ENCODE data around the gene RCVRN. TPM values are rescaled to one million over a fixed set of nuclear protein-coding genes. Genes with fewer than 3 reads are reported as not detected.

RCVRN gene
- total and polyA plus RNA-seq, 2 of the 4 experiments (the other 2 are of a cell fraction), result not detected

- ATAC-seq (ENCODE audit: low read depth) (peak; percentile 76), DNase-seq (peak; percentile 73)
- Histone ChIP-seq H2BK5ac (ENCODE audit: low read depth, low read length, poor library complexity, severe bottlenecking) (no peak overlapping the region), H3K9me3 (ENCODE audit: control insufficient read depth, insufficient read depth, low read length) (no peaks in the 10 kb centered on the region), H3K79me1 (ENCODE audit: low read depth in 1 of 2, low read length in 2 of 2) (no peaks in the 10 kb centered on the region), H3K14ac (replicated peaks; ENCODE audit: low read depth, low read length) (no peak overlapping the region; the same call in 1 of the 2 replicates), H2BK120ac (ENCODE audit: low read depth, low read length) (peak overlapping the region; percentile 93), H3K27me3 (ENCODE audit: control insufficient read depth, insufficient read depth, low read length) (no peaks in the 10 kb centered on the region), H2BK20ac (ENCODE audit: low read depth, low read length) (peak overlapping the region; percentile 94), H2AK9ac (replicated peaks; ENCODE audit: low read depth, low read length, poor library complexity) (peak overlapping the region; percentile 66), H3K9me1 (ENCODE audit: insufficient read depth, low read length) (no peaks in the 10 kb centered on the region; the same call in 1 of the 2 replicates), H3K4ac (ENCODE audit: low read depth, low read length) (peak overlapping the region; percentile 48), H4K5ac (ENCODE audit: low read depth, low read length) (peak overlapping the region; percentile 65), H4K8ac (ENCODE audit: low read depth in 2 of 2, low read length in 2 of 2) (peak overlapping the region in 1 of 2 experiments; percentile 10; a peak in 2 of 4 replicates), H3K23ac (ENCODE audit: low read depth, low read length) (no peak overlapping the region), H4K20me1 (ENCODE audit: insufficient read depth, low read length) (no peaks in the 10 kb centered on the region), H3K4me2 (ENCODE audit: low read depth, low read length) (peak overlapping the region; percentile 9; the same call in 1 of the 2 replicates), H3K27ac (ENCODE audit: insufficient read depth, low read length) (peak overlapping the region; percentile 79; the same call in 1 of the 2 replicates), H3K18ac (ENCODE audit: low read depth, low read length) (peak overlapping the region; percentile 49; the same call in 1 of the 2 replicates), H3K4me1 (ENCODE audit: control insufficient read depth, insufficient read depth, low read length) (peaks cover 23% of the 10 kb centered on the region), H4K91ac (ENCODE audit: insufficient read depth, low read depth, low read length) (peak overlapping the region; percentile 87; the same call in 1 of the 2 replicates), H3K9ac (ENCODE audit: low read depth, low read length) (no peak overlapping the region), H2AFZ (replicated peaks; ENCODE audit: low read length, poor library complexity) (peak overlapping the region; percentile 59), H2AK5ac (ENCODE audit: low read depth, low read length) (peak overlapping the region; percentile 26; the same call in 1 of the 2 replicates), H2BK15ac (ENCODE audit: low read depth, low read length) (0 out of 3 replicates have a peak overlapping the region, but pooled peaks have one; percentile 32), H3K56ac (ENCODE audit: extremely low read depth, insufficient read depth, low read length) (no peak overlapping the region), H3K36me3 (ENCODE audit: control insufficient read depth, insufficient read depth, low read length) (no peaks in the 10 kb centered on the region), H3K4me3 (ENCODE audit: insufficient read depth, low read depth, low read length) (no peak overlapping the region)
- no peak for TF ChIP-seq CEBPB (IDR thresholded peaks at IDR 0.05; ENCODE audit: low read depth, low read length)
- no peak for TF ChIP-seq MXI1 (IDR thresholded peaks at IDR 0.05; ENCODE audit: borderline replicate concordance, low read depth, low read length)
- no peak for TF ChIP-seq MAFK (IDR thresholded peaks at IDR 0.05; ENCODE audit: low read depth, low read length)
- TF ChIP-seq POLR2A (IDR thresholded peaks at IDR 0.05; ENCODE audit: low read depth, low read length), result no peak
- intact Hi-C loops (cut with micrococcal nuclease) (no loop called here), in situ Hi-C loops (cut with MboI; ENCODE audit: low sequenced_read_pairs) (no loop called here), dilution Hi-C loops (cut with HindIII; ENCODE audit: low sequenced_read_pairs, unreplicated experiment) (no loop called here)
- ChIA-PET CTCF (interaction anchor here (0.6 to 1.3 kb wide), 3 partner anchors 21 to 179 kb away, joined by 4 to 5 read pairs (median 4); no protein-coding TSS in a partner anchor), POLR2A (ENCODE audit: unreplicated experiment) (interaction anchor here (0.6 kb wide), 1 partner anchor 312 kb away, joined by 5 read pairs; no protein-coding TSS in a partner anchor)
- no TSS peak for BruUV-seq (replicated peaks)
- 40% methylated on average over 1 of the region's 12 CpGs; no CpG with 5 or more reads in 1 of the 2 experiments for WGBS, 2 experiments (ENCODE audit: extremely low coverage in 2 of 2, insufficient read length in 1 of 2)
Observed at GRCh38 chr17:9907883-9908648, 3.0 kb upstream of the RCVRN start.

Data from IMR-90 (cell line).